GM19025 (cell line): Measurements from ENCODE around the gene C22orf15.
"Not testable (repeated sequence)": the region's sequence is repeated elsewhere in the genome, so short reads cannot be mapped to it uniquely, and the experiment has no call there.

ENCODE experiments used
- ATAC-seq: cut with Tn5 transposase; IDR thresholded peaks from one replicate; pipeline ENCODE4 v1.9.1; 2021; ENCODE audit warnings: mild to moderate bottlenecking, low read depth, moderate library complexity; ENCODE audit not compliant: unreplicated experiment

C22orf15 gene, protein sequence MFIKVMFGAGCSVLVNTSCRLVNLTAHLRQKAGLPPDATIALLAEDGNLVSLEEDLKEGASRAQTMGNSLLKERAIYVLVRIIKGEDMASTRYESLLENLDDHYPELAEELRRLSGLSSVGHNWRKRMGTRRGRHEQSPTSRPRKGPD

DNA sequence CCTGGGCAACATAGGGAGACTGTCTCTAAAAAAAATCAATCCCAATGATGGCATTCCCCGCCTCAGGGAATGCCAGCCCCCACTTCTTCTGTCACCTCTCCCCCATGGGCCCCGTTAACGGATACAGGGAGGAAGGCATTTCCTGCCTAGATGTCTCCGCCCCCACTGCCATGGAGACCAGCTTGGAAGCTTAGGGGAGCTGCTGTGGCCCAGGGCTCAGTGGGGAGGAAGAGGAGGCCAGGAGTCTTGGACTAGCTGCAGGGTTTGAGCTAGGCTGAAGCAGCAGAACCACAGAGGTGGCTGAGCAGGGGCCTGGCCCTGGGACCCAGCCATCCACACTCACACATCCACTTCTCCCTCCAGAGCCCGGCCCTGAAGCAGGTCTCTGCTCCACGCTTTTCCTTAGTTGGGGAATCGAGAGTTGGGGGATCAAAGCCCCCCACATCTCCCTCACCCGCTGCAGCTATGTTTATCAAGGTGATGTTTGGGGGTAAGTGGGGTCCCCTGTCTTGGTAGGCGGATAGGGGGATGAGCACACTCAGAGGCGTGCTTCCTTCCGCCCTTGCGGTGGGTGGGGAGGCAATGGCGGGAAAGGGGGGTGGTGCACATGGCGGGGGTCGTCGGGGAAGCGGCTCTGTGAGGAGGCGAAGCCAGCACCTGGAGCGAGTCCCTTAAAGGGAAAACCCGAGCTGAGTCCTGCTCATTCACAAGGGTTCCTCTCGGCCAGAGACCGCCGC, at the start of gene C22orf15:
Gene C22orf15 (plus strand): TSS at position 149 of the 737 bp plus-strand sequence. CDS start 317 bp downstream, at position 466.
- no peak for ATAC-seq

DNA sequence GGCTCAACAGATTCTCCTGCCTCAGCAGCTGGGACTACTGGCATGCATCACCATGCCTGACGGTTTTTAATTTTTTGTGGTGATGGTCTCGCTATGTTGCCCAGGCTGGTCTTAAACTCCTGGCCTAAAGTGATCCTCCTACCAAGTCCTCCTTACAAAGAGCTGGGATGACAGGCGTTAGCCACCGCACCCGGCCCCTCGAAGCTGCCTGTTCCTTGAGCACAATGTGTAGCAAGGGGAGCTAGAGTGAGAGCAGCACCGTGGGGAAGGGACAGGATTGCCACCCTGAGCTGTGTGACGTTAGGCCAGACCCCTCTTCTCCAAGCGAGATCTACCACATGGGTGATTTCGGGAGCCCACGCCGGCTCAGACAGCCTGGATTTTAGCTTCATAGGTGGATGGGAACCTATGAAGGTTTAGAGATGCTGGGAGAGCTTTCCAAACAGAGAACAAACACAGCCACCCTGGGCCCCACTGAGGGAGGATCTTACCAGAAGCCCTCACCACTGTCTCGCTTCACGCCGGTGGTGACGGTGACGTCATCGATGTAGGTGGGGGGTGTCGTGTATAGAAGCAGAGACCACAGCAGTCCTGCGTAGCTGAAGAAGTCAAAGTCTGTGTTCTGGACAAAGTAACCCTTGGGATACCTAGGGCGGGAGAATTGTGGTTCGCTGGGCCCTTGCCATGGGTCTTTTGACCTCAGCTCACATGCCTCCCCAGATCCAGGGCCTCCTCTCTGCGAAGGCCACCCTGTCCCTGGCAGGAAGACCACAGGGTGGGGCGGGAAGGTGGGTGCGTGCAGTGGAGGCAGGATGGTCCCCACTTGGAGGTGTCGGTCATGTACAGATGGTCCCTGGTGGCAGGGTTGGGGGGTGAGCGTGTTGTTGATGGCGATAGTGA, 48.8 kb upstream of the C22orf15 start:
- ATAC-seq = no peak

DNA sequence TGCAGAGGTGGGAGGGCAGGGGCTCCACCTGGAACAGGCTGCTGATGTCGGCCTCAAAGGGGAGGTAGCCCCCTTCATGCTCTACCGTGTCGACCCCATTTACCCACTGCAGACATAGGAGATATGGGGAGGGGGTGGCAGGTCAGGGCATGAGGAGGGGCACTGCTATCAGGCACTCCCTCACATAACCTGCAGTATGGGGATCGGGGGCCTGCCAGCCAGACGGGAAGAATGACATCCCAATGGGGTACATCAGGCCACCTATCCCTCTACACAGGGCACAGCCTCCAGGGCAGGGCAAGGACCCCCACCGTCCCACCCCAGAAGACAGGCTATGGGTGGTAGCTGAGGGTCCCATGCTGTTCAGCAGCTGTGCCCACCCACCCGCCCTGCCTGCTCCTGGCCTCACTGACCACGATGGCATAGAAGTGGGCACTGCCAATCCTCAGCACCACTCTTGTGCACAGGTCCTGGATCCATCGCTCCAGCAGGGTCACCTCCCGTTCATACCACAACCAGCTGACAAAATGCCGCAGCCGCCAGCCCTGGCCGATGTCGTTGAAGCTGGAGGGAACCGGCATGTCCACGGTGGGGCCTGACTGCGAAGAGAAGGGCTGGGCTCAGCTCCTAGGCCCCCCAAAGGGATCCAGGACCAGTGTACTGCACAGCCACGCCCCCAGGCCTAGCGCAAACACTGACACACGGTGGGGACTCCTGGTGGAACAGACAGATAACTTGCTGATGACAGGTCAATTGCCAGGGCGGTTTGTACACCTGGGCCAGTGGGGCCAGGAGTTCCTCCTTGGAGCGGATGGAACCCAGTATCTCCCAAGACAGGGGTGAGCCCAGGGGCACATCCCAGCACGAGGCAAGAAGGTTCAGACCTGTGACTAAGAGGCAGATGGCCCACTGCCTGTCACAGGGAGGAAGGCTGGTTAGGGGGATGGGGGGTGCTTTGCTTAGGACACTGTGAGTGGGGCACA, 47.9 kb upstream of the C22orf15 start:
- ATAC-seq = no peak

DNA sequence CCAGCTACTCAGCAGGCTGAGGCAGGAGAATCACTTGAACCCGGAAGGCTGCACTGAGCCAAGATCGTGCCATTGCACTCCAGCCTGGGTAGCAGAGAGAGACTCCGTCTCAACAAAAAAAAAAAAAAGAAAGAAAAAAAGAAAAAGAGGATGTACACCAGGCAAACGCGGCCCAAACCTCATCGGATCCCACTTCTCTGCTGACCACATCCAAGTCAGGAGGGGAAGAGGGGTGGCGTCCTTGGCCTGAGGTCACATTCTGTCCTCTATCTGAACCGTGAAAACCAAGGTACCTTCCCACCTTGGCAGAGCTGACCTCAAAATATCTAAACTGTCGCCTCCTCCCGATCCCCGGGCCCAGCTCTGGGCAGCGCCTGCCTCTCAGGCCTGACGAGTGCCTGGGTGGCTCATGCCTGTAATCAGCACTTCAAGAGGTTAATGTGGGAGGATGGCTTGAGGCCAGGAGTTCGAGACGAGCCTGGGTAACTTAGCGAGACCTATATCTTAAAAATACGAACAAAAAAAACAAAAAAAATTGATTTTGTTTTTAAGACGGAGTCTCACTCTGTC, 46.9 kb upstream of the C22orf15 start:
- ATAC-seq = no peak

DNA sequence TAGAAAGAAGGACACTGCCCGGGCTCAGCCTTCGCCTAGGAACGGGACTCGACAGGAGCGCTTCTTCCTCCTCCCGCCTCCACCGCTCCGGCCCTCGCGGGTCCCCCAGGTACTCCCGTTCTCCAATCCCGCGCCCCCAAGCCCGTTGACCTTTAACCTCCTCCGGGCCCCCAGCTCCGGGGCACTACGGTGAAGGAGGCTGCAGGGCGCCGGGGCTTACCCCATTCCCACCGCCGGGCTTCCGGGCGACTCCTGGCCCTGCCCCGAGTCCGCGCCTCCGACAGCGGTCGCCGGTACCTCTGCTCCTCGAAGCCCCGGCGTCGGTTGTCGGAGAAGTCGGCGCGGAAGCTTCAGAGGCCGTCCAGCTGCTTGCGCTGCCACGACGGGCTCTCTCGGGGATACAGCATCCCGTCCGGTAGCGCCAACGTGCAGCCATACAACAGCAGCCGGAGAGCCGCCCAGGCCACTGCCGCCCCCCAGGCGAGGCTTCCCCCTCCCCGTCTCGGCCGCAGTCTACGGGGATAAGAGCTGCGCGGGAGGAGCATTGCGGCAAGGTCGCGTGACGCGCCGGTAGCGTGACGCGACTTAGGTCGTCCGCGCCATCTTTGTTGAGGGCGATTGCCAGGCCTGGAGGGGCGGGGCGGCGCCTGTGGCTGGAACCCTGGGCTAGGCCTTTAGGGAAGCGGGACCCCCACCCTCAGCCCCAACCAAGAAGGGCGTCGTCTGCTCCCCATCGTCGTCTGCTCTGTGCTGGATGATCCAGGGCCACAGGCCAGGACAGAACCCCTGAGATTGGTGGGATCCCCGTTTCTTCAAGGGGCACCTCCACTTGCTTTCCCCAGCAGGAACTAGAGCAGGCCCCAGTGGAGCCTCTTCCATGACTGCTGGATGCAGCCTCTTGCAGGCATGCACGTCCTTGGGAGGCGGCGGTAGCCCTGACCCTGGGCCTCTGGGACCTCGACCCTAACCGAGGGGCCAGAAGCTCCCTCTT, 45.7 kb upstream of the C22orf15 start:
- peak; percentile 84 for ATAC-seq

DNA sequence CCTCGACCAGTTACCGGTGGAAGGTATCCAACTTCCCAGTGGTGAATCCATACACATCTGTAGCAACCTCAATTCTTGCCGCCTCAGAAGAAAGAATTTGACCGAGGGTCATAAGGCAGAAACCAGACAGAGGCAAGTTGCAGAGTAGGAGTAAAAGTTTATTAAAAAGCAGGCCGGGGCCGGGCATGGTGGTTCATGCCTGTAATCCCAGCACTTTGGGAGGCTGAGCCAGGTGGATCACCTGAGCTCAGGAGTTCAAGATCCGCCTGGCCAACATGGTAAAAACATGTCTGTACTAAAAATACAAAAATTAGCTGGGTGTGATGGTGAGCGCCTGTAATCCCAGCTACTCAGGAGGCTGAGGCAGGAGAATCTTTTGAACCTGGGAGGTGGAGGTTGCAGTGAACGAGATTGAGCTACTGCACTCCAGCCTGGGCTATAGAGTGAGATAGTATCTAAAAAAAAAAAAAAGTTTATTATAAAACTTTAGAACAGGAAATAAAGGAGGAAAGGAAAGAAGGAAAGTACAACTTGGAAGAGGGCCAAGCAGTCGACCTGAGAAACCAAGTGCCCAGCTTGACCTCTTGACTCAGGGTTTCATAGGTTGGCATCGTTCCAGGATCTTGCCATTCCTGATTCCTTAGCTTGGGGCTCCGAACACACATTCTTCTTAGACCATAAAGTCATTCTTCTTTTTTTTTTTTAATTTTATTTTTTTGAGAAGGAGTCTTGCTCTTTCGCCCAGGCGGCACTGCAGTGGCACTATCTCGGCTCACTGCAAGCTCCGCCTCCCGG, 44.2 kb upstream of the C22orf15 start:
- no peak for ATAC-seq

DNA sequence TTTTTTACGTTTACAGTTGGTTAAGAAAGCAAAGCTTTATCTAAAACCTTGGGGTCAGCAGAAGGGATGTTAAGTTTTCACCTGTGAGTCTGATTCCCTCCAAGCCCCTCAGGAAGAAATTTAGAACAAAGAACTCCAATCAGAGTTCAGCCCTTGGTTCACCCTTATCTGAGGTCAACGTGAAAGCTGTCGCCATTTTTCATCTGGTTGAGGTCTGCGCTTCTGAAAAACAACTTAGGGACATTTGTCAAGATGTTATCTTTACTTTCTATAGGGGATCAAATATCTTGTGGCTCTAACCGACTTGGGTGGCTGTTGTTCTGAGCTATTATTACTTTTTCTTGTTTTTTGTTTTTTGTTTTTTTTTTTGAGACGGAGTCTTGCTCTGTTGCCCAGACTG, 41.9 kb upstream of the C22orf15 start:
- ATAC-seq = no peak

DNA sequence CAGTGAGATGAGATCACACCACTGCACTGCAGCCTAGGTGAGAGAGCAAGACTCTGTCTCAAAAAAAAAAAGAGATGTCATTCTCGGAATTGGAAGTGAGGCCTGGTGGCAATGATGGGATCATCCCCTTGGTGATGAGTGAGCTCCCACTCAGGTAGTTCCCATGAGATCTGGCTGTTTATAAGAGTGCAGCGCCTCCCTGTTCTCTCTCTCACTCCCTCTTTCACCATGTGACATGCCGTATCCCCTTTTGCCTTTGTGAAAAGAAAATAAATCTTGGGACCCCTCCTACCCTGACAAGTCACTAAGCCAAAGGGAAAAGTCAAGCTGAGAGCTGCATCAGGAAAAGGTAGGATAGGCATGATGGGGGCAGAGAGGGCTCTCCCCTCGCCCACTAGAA, 40.6 kb upstream of the C22orf15 start:
- ATAC-seq = no peak

DNA sequence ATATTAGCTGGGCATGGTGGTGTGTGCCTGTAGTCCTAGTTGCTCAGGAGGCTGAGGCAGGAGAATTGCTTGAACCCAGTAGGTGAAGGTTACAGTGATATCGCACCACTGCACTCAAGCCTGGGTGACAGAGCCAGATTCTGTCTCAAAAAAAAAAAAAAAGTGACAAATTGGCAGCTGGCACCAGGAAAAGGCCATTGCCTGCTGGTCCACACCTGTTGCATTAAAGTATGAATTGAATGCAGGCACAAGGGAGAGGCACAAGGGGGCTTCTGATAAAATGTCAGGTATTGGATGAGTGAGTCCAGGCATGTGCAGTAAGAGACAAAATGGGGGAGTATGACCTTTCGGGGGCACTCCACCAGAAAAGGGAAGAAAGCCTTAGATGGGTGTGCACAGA, 40.1 kb upstream of the C22orf15 start:
- ATAC-seq = no peak

DNA sequence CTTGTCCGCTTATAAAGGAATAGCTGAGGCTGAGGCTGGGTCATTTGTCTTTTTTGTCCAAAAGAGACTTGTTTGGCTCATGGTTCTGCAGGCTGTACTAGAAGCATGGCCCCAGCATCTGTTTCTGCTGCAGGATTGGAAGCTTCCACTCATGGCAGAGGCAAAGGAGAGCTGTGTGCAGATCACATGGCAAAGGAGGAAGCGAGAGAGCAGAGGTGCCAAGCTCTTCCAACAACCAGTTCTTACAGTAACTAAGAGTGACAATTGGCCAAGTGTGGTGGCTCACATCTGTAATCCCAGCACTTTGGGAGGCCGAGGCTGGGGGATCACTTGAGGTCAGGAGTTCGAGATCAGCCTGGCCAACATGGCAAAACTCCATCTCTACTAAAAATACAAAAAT, 34.7 kb upstream of the C22orf15 start:
- ATAC-seq = not testable (repeated sequence)

DNA sequence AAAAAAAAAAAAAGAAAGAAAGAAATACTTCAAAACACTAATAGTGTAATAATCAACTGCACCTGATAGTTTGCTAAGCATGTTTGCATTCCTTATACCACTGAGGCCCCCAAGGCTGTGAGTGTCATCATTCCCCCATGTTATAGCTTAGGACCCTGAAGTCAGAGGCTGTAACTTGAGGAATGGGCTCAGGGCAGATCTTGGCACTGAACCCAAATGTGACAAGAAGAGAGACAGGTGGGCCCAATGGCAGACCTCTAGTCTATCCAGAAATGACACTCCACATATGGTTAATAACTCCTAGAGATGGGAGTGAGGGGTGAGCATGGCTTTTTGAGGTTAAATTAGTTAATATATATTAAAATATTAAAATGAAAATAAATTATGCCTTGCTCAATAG, 25.1 kb upstream of the C22orf15 start:
- no peak for ATAC-seq

DNA sequence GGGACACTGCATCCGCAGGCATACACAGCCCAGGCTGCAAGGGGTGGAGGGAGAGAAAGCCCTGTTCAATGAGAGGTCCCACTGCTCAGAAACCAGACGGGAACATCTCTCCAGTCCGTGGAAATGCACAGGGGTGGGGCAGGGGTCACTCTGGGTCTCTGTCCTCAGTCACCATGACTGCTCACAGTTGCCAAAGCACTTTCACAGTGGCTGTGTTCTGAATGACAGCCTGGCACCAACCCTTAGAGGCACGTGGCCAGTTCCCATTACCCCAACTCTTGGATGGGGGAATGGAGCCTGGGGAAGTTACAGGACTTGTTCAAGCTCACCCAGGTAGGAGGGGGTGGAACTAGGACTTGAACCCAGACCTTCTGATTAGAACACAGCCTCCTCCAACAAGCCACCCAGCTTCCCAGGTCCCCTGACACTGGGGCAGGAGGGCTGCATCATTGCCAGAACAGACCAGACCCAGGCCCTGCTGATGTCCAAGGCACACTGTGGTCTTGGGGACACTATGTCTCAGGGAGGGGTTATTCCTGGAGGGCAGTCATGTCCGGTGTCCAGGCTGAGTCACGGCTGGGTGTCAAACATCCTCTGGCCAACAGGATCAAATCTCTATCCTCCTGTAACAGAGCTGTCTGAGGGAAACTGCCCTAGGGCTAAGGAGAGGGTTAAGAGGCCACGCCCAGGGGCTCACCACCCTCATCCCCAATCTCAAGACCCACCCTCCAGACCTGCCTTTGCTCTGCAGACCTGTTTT, 20.1 kb upstream of the C22orf15 start:
- ATAC-seq = no peak

DNA sequence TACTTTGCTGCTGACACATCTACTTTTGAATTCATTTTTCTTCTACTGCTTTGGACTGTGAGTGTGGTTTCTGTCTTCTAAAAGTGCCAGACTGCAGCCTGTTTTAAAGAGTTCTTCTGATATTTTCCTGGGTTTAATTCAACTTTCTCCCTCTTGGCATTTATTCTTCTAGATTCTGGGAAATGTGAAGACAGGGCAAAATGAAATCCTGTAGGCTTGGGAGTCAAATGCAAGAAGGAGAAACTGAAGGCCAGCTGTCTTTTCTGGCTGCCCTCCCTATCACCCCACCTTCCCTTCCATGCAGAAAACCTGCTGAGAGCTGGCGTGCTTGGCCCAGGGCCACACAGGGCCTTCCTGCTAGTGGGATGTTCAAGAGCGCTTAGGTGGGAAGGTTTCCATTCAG, 19.5 kb upstream of the C22orf15 start:
- no peak for ATAC-seq

DNA sequence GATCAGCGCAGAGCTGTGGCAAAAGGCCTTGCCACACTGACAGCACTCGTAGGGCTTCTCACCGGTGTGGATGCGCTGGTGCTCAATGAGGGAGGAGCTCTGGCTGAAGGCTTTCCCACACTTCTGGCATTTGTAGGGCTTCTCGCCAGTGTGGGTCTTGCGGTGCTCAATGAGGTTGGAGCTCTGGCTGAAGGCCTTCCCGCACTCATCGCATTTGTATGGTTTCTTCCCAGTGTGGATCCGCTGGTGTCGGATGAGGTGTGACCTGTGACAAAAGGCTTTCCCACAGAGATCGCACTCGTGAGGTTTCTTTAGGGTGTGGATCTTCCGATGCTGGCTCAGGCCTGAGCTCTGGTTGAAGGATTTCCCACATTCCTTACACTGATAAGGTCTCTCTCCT, 18.8 kb upstream of the C22orf15 start:
- no peak for ATAC-seq

DNA sequence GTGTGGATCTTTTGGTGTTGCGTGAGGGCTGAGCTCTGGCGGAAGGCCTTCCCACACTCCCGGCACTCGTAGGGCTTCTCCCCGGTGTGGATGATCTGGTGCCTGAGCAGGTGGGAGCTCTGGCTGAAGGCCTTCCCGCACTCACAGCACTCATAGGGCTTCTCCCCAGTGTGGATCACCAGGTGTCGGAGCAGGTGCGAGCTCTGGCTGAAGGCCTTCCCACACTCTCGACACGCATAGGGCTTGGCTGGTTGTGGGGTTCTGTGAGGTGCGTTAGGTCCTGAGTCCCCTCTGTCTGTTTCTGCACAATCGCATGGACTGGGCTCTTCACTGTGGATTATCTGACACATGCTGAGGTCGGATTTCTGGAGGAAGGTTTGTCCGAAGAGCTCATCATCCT, 18.3 kb upstream of the C22orf15 start:
- no peak for ATAC-seq

DNA sequence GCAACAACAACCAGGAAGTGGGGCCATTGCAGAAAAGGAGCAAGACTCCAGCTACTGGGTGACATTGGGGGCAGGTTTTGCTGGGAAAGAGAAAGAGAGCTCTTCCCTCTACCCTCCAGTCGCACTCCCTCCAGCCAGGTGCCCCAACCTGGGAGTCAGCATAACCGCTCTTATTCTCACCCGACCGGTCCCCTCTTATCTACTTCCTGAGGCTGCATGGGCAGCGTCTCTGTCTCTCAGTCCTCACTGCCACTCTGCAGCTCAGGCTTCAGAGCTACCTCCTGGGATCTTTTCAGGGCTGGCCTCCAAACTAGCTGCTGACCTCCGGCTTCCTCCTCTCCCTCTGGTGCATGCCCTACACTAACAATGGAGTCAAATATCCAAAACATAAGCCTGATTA, 17.0 kb upstream of the C22orf15 start:
- no peak for ATAC-seq

DNA sequence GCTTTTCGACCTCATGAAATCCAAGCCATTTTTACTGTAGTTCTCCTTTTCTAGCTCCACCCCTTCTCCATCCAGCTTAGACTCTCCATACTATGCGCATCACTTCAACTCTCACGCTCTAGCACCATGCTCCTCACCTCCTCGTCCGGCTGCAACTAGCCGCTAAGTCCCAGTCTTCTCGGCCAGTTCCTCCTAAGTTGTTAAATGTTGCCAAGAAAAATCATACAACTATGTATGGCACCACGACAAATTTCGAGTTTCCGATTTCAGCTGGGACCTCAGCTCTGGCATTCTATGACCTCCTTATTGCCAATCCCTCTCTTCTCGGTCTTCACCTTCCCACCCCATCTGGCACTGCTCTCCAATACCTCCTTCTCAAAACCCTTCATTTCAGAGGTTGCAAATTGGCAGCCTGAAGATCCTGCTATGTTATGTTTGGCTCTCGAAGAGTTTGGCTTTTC, 12.9 kb upstream of the C22orf15 start:
- no peak for ATAC-seq
